HepG2 (cell line): ENCODE results near the gene AGBL2. TPM values are rescaled to one million over a fixed set of nuclear protein-coding genes. Genes with fewer than 3 reads are reported as not detected.
A peak's percentile ranks its signal among the peaks of the same experiment; 100 is the strongest.

Experiments used
- ATAC-seq: fragments of 200-7000 bp; cut with Tn5 transposase; 3 replicates; pipeline ENCODE4 v1.9.1; 2020; ENCODE audit warnings: mild to moderate bottlenecking, moderate library complexity
- BruUV-seq: library from RNA; stranded (reverse); fragments of 400-500 nt; replicated peaks from 2 replicates; lab custom pipeline; 2021; lab: Mats Ljungman, UMichigan
- CTCF ChIA-PET: fragments of 300-600 bp; formaldehyde crosslinking; extraction: SDS; loops from one replicate; lab custom pipeline; 2021; ENCODE audit warnings: low total read pairs, inconsistent platforms, low intra/inter-chr PET ratio; lab: Yijun Ruan, JAX
- POLR2A ChIA-PET: fragments of 350-600 bp; sonication (Branson Sonifier 250); formaldehyde crosslinking; loops from one replicate; lab custom pipeline; 2020; ENCODE audit warnings: antibody characterized with exemption, inconsistent platforms; lab: Yijun Ruan, JAX
- DNase-seq: peaks from one replicate; pipeline ENCODE4 v3.0.0-alpha.2; 2015; ENCODE audit warnings: low spot score
- FAIRE-seq: peaks from 3 replicates; lab custom pipeline; 2011; peaks lifted over from hg19 to GRCh38; lab: Jason Lieb, UNC
- H2AFZ ChIP-seq: one replicate; pipeline ENCODE4 v1.6.1; 2011; ENCODE audit warnings: low read length, inconsistent platforms
- H3K27ac ChIP-seq: fragments of 300-600 bp; 3 replicates; pipeline ENCODE4 v1.8.0; 2011; ENCODE audit warnings: mixed run types, mild to moderate bottlenecking, mixed read lengths, low read length, inconsistent platforms; ENCODE audit not compliant: insufficient read depth; ENCODE audit errors: extremely low read length
- H3K27me3 ChIP-seq, 2 experiments: fragments of 200-600 bp in 1 of 2; 2 replicates in 1 of 2; 3 replicates in 1 of 2; pipeline versions ENCODE4 v1.6.0 to v1.8.0; 2011; ENCODE audit warnings: low read length in 2 of 2, mild to moderate bottlenecking in 2 of 2, moderate library complexity in 2 of 2, inconsistent platforms in 1 of 2; ENCODE audit not compliant: insufficient read depth in 2 of 2, control insufficient read depth in 1 of 2
- H3K36me3 ChIP-seq, 2 experiments: fragments of 200-600 bp in 1 of 2; replicated peaks in 1 of 2; 2 replicates in 1 of 2; 3 replicates in 1 of 2; pipeline versions ENCODE4 v1.5.1 to v1.8.0; 2011; ENCODE audit warnings: low read length in 2 of 2, inconsistent platforms in 1 of 2; ENCODE audit not compliant: insufficient read depth in 2 of 2, control insufficient read depth in 1 of 2
- H3K4me1 ChIP-seq: 2 replicates; pipeline ENCODE4 v1.5.1; 2012; ENCODE audit warnings: low read length, inconsistent platforms; ENCODE audit not compliant: insufficient read depth
- H3K4me2 ChIP-seq: 2 replicates; pipeline ENCODE4 v1.6.0; 2011; ENCODE audit warnings: low read depth, low read length, inconsistent platforms
- H3K4me3 ChIP-seq, 3 experiments: fragments of 200-600 bp in 1 of 3; sonication (generic), shearing (Covaris generic) in 1 of 3; replicated peaks in 1 of 3; 2 replicates each; pipeline ENCODE4 v1.5.1; 2011 to 2016; ENCODE audit warnings: low read length in 3 of 3, inconsistent platforms in 2 of 3, low read depth in 2 of 3, mild to moderate bottlenecking in 2 of 3, control low read depth in 1 of 3, mixed read lengths in 1 of 3; ENCODE audit not compliant: insufficient read depth in 1 of 3
- H3K79me2 ChIP-seq: one replicate; pipeline ENCODE4 v1.6.1; 2011; ENCODE audit warnings: low read length, inconsistent platforms; ENCODE audit not compliant: insufficient read depth
- H3K9ac ChIP-seq: 2 replicates; pipeline ENCODE4 v1.6.0; 2011; ENCODE audit warnings: mild to moderate bottlenecking, low read depth, low read length, inconsistent platforms; ENCODE audit not compliant: insufficient read depth
- H3K9me3 ChIP-seq: 2 replicates; pipeline ENCODE4 v1.5.1; 2012; ENCODE audit warnings: mild to moderate bottlenecking, low read length
- H4K20me1 ChIP-seq: 2 replicates; pipeline ENCODE4 v1.6.0; 2011; ENCODE audit warnings: inconsistent platforms, mild to moderate bottlenecking, low read length, moderate library complexity; ENCODE audit not compliant: insufficient read depth
- ERF ChIP-seq: IDR thresholded peaks from 2 replicates; pipeline ENCODE4 v1.6.1; 2018; ENCODE audit warnings: missing biosample characterization, missing genetic modification reagents
- HNF4A ChIP-seq: sonication (generic); formaldehyde crosslinking; IDR thresholded peaks from 2 replicates; pipeline ENCODE4 v1.4.0; 2020; ENCODE audit warnings: missing genetic modification reagents
- KDM5A ChIP-seq: fragments of 200-600 bp; sonication (generic); IDR thresholded peaks from 2 replicates; pipeline ENCODE4 v1.7.0; 2018; ENCODE audit warnings: antibody characterized with exemption, mild to moderate bottlenecking, low read length, borderline replicate concordance
- NFRKB ChIP-seq: fragments of 450-650 bp; IDR thresholded peaks from 2 replicates; pipeline ENCODE4 v1.6.1; 2017
- SSRP1 ChIP-seq: IDR thresholded peaks from 2 replicates; pipeline ENCODE4 v1.6.1; 2016; ENCODE audit warnings: control low read depth
- ZBTB8A ChIP-seq: sonication (generic); formaldehyde crosslinking; IDR thresholded peaks from 2 replicates; pipeline ENCODE4 v1.4.0; 2020; ENCODE audit warnings: mild to moderate bottlenecking, low read depth, missing genetic modification reagents, borderline replicate concordance
- ZFP37 ChIP-seq: sonication (generic); formaldehyde crosslinking; IDR thresholded peaks from 2 replicates; pipeline ENCODE4 v1.4.0; 2020; ENCODE audit warnings: missing genetic modification reagents, borderline replicate concordance
- ZNF256 ChIP-seq: sonication (generic); formaldehyde crosslinking; conservative IDR thresholded peaks from 2 replicates; pipeline ENCODE4 v1.4.0; 2020; ENCODE audit warnings: missing genetic modification reagents
- ZNF337 ChIP-seq: sonication (generic); formaldehyde crosslinking; IDR thresholded peaks from 2 replicates; pipeline ENCODE4 v1.5.1; 2020; ENCODE audit warnings: missing genetic modification reagents, low read depth, mild to moderate bottlenecking, borderline replicate concordance
- ZNF446 ChIP-seq: sonication (generic); formaldehyde crosslinking; IDR thresholded peaks from 2 replicates; pipeline ENCODE4 v1.5.0; 2020; ENCODE audit warnings: mild to moderate bottlenecking, missing genetic modification reagents
- ZNF614 ChIP-seq: IDR thresholded peaks from 2 replicates; pipeline ENCODE4 v1.6.1; 2018; ENCODE audit warnings: missing biosample characterization, missing genetic modification reagents, inconsistent platforms, borderline replicate concordance
- ZNF850 ChIP-seq: sonication (generic); formaldehyde crosslinking; conservative IDR thresholded peaks from 2 replicates; pipeline ENCODE4 v1.9.0; 2021; ENCODE audit warnings: mild to moderate bottlenecking, missing genetic modification reagents
- WGBS: methylation state at CpG from one replicate; pipeline ENCODE4 v1.1.6; 2017; ENCODE audit warnings: low lambda C conversion rate; 5-methylcytosine and 5-hydroxymethylcytosine counted together
- in situ Hi-C: cut with HindIII; loops from 2 replicates; pipeline ENCODE4 v1.10.0; 2017; ENCODE audit warnings: low pct_unique_long_range_greater_than_20kb; ENCODE audit not compliant: extremely low pct_ligation_motif_present
- intact Hi-C: fragments of 100-400 bp; cut with micrococcal nuclease; formaldehyde crosslinking; loops from one replicate; pipeline ENCODE4 v1.10.0; 2022; ENCODE audit not compliant: unreplicated experiment
- polyA plus RNA-seq, 8 experiments: library from polyadenylated mRNA; depleted of rRNA in 3 of 8; stranded (reverse) in 7 of 8; unstranded in 1 of 8; fragments of >200 nt; fragmentation: Illumina TruSeq in 4 of 8; extraction: Trizol in 4 of 8; gene quantifications; 2 replicates each; pipeline versions ENCODE4 v1.2.1 to v1.2.3, GENCODE V29; 2011 to 2016; ENCODE audit warnings: low read depth in 4 of 8, missing spikeins in 1 of 8, mixed read lengths in 1 of 8; ENCODE audit not compliant: insufficient read depth in 1 of 8
- total RNA-seq, 5 experiments: library from RNA; depleted of rRNA; stranded (reverse); fragments of >200 nt; fragmentation: Illumina TruSeq; extraction: Trizol; gene quantifications; 2 replicates each; pipeline ENCODE4 v1.2.3, GENCODE V29; 2016; ENCODE audit warnings: low read depth in 1 of 5
- TF ChIP-seq, protein P1 (sequence below): sonication (generic); formaldehyde crosslinking; conservative IDR thresholded peaks from 2 replicates; pipeline ENCODE4 v1.4.0; 2020; ENCODE audit warnings: missing genetic modification reagents
- TF ChIP-seq, protein P2 (sequence below): sonication (generic); formaldehyde crosslinking; IDR thresholded peaks from 2 replicates; pipeline ENCODE4 v1.8.0; 2022; ENCODE audit warnings: mild to moderate bottlenecking, missing genetic modification reagents, moderate library complexity
- TF ChIP-seq, protein P3 (sequence below): sonication (generic); formaldehyde crosslinking; IDR thresholded peaks from 2 replicates; pipeline ENCODE4 v1.4.0; 2020; ENCODE audit warnings: missing genetic modification reagents, low read depth, mild to moderate bottlenecking, borderline replicate concordance
- TF ChIP-seq, protein P4 (sequence below): sonication (generic); formaldehyde crosslinking; IDR thresholded peaks from 2 replicates; pipeline ENCODE4 v1.8.0; 2023; ENCODE audit warnings: mild to moderate bottlenecking, missing genetic modification reagents

AGBL2 gene
- total and polyA plus RNA-seq, 2 of the 13 experiments (the other 11 are each of a cell fraction or from before 2014, with no cell fraction given): 1.6 to 5.7 TPM

DNA sequence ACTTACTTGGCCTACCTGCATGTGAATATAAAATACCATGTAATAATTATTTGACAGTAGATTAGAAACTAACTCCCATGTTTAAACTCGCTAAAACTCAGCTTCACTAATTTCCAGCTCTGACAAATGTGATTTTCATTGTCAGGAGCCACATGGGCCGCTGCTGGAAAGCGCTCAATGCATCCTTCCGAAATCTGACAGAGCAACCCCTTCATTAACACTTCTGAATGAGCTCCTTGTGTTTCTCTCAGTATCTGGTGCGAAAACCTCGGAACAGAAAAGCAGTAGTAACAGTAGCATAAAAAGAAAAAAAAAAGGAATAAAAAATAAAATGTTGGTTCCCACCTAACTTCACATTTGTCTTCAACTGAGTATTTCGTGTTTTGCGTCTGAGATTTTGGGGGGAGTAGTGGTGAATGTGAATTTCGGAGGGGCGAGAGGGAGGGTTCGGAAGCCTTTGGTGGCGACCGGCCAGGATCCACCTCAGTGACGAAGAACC lies 73.5 kb downstream of the AGBL2 start:
- DNase-seq (no peak), FAIRE-seq (no peak), ATAC-seq (no peak)
- WGBS: 2% methylated on average over 13 of the region's 14 CpGs
- CTCF ChIA-PET: no interaction called here
- Histone ChIP-seq H3K27me3 (no peaks in the 10 kb centered on the region; a peak in 1 of 5 replicates), H3K4me2 (peak overlapping the region; percentile 95), H3K9ac (peak overlapping the region; percentile 97), H3K4me1 (peaks cover 33% of the 10 kb centered on the region), H3K36me3 (peaks cover 4 to 22% of the 10 kb centered on the region in 2 experiments; a peak in 3 of 5 replicates), H3K27ac (peak overlapping the region; percentile 98), H4K20me1 (no peaks in the 10 kb centered on the region; the same call in 1 of the 2 replicates), H3K9me3 (no peaks in the 10 kb centered on the region), H3K79me2 (peaks cover 34% of the 10 kb centered on the region), H2AFZ (no peak overlapping the region), H3K4me3 (peak overlapping the region; percentile 87 to 94 (median 93))
- intact Hi-C loops (loop anchor here (1.0 kb wide), 1 partner anchor 83 kb away; no protein-coding TSS in a partner anchor), in situ Hi-C loops (loop anchor here (10.0 kb wide), 1 partner anchor 83 kb away; no protein-coding TSS in a partner anchor)
- BruUV-seq: TSS peak; percentile 84
- POLR2A ChIA-PET: interaction anchor here (0.7 to 1.7 kb wide), 3 partner anchors 15 to 88 kb away, joined by 3 to 6 read pairs (median 3); partner anchors contain the start of gene CELF1
- TF ChIP-seq SSRP1 (CRISPR knock-in tag) (0 out of 2 replicates have a peak, but pooled peaks have one; percentile 39), HNF4A (CRISPR knock-in tag) (no peak), ZNF446 (CRISPR knock-in tag) (no peak), ZFP37 (CRISPR knock-in tag) (no peak), ZNF337 (CRISPR knock-in tag) (0 out of 2 replicates have a peak, but pooled peaks have one; percentile 7), ZNF256 (no peak), ERF (CRISPR knock-in tag) (no peak), ZNF614 (CRISPR knock-in tag) (no peak), NFRKB (no peak), KDM5A (peak; percentile 46; the same call in 1 of the 2 replicates), ZNF850 (0 out of 2 replicates have a peak, but pooled peaks have one; percentile 57), ZBTB8A (CRISPR knock-in tag) (no peak)
- TF ChIP-seq, protein P1, sequence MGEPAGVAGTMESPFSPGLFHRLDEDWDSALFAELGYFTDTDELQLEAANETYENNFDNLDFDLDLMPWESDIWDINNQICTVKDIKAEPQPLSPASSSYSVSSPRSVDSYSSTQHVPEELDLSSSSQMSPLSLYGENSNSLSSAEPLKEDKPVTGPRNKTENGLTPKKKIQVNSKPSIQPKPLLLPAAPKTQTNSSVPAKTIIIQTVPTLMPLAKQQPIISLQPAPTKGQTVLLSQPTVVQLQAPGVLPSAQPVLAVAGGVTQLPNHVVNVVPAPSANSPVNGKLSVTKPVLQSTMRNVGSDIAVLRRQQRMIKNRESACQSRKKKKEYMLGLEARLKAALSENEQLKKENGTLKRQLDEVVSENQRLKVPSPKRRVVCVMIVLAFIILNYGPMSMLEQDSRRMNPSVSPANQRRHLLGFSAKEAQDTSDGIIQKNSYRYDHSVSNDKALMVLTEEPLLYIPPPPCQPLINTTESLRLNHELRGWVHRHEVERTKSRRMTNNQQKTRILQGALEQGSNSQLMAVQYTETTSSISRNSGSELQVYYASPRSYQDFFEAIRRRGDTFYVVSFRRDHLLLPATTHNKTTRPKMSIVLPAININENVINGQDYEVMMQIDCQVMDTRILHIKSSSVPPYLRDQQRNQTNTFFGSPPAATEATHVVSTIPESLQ: 0 out of 2 replicates have a peak, but pooled peaks have one; percentile 25
- TF ChIP-seq, protein P2, sequence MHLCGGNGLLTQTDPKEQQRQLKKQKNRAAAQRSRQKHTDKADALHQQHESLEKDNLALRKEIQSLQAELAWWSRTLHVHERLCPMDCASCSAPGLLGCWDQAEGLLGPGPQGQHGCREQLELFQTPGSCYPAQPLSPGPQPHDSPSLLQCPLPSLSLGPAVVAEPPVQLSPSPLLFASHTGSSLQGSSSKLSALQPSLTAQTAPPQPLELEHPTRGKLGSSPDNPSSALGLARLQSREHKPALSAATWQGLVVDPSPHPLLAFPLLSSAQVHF (CRISPR knock-in tag): no peak
- TF ChIP-seq, protein P3, sequence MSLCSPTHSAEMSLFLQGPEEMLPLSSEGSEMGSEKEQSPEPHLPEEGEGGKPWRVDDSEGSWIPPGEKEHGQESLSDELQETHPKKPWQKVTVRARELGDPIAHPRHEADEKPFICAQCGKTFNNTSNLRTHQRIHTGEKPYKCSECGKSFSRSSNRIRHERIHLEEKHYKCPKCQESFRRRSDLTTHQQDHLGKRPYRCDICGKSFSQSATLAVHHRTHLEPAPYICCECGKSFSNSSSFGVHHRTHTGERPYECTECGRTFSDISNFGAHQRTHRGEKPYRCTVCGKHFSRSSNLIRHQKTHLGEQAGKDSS (CRISPR knock-in tag): no peak
- TF ChIP-seq, protein P4, sequence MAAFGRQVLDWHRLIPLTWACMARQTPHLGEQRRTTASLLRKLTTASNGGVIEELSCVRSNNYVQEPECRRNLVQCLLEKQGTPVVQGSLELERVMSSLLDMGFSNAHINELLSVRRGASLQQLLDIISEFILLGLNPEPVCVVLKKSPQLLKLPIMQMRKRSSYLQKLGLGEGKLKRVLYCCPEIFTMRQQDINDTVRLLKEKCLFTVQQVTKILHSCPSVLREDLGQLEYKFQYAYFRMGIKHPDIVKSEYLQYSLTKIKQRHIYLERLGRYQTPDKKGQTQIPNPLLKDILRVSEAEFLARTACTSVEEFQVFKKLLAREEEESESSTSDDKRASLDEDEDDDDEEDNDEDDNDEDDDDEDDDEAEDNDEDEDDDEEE (CRISPR knock-in tag): 0 out of 2 replicates have a peak, but pooled peaks have one; percentile 6
